Ovary (tissue), 3 donors: ENCODE measurements around the gene TTC33.

Experiments
- EP300 ChIP-seq: sonication (generic); formaldehyde crosslinking; IDR thresholded peaks from one replicate; pipeline ENCODE4 v1.6.1; 2017; ENCODE audit warnings: antibody characterized with exemption
- POLR2A ChIP-seq: fragments of 450-650 bp; IDR thresholded peaks from one replicate; pipeline ENCODE4 v1.6.1; 2017; ENCODE audit warnings: antibody characterized with exemption, mild to moderate bottlenecking, moderate library complexity
- TF ChIP-seq, protein P1 (sequence below), 3 donors: fragments of 450-650 bp in 2 of 3; fragments of 200-600 bp in 1 of 3; IDR thresholded peaks; one replicate each; pipeline versions ENCODE4 v1.5.1 to v1.8.0; 2016 to 2022; ENCODE audit warnings: antibody characterized with exemption in 3 of 3, mild to moderate bottlenecking in 1 of 3
- donor health status: DM: no; HTN: no; CAD: no.

DNA sequence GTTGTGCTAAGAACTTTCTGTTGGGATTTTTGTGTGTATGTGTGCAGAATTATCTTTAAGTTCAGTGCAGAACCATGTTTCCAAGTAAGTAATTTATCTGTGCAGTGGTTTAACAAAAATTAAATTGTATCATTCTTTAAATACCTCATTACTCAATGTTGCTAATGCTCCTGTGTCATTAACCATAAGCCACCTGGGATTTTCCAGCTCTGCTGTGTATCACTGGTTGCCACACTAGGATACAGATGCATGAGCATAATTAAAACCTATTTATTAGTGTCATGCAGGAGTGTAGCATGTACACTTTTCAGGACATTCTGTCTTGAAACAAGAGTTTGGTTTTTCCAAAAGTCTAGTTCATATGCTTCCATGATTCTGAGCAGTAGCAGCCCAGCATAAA is 196.5 kb downstream of the TTC33 start:
- TF ChIP-seq, protein P1, sequence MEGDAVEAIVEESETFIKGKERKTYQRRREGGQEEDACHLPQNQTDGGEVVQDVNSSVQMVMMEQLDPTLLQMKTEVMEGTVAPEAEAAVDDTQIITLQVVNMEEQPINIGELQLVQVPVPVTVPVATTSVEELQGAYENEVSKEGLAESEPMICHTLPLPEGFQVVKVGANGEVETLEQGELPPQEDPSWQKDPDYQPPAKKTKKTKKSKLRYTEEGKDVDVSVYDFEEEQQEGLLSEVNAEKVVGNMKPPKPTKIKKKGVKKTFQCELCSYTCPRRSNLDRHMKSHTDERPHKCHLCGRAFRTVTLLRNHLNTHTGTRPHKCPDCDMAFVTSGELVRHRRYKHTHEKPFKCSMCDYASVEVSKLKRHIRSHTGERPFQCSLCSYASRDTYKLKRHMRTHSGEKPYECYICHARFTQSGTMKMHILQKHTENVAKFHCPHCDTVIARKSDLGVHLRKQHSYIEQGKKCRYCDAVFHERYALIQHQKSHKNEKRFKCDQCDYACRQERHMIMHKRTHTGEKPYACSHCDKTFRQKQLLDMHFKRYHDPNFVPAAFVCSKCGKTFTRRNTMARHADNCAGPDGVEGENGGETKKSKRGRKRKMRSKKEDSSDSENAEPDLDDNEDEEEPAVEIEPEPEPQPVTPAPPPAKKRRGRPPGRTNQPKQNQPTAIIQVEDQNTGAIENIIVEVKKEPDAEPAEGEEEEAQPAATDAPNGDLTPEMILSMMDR (IDR thresholded peaks at IDR 0.05) = no peak
- TF ChIP-seq POLR2A (no peak), EP300 (no peak)
